Stimulated activated naive CD4-positive, alpha-beta T cell treated with Interleukin-2 at 50 U/mL for 16 hours (primary cell): Measurements from ENCODE around the gene ULK2.
"Not testable (repeated sequence)": the region's sequence is repeated elsewhere in the genome, so short reads cannot be mapped to it uniquely, and the experiment has no call there.

Source experiments
- DNase-seq: peaks from one replicate; lab custom pipeline; 2025; lab: John Stamatoyannopoulos, UW

Gene ULK2

GRCh38 chr17:19867329-19868078 is at the start of gene ULK2:
TSS of gene ULK2 (minus strand) at chr17:19867936. CDS start at chr17:19867417, 519 bp downstream.
- peak; percentile 36 for DNase-seq

DNA sequence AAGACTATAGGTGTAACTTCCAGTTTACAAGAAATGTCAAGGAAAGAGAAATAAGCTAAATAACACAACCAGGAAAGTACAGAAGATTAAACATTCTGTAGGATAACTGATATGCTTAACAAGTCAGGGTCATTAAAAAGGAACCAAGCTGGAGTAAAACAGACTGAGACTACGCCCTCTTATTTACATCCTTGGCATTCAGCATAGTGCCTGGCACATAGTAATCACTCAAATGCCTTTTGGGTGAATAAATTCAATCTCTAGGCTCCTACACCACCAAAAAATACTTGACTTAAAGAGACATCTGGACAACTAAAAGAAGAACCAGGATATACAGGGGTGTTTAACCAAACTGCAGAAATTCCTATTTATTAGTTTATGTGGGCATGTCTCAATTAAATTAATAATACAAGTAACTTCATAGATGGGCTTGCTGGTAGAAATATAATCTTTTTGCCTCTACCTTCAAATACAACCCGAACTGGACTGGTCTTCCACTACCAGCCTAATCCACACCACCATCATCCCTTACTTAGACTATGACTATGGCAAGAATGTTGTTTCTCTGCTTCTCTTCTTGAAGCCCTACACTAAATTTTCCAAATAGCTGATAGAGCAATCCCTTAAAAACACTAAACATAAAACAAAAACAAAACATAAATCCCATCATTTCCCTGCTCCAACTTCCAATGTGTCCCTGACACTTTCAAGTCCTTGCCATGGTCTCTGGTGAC is 47.7 kb upstream of the ULK2 start:
- DNase-seq, result no peak

DNA sequence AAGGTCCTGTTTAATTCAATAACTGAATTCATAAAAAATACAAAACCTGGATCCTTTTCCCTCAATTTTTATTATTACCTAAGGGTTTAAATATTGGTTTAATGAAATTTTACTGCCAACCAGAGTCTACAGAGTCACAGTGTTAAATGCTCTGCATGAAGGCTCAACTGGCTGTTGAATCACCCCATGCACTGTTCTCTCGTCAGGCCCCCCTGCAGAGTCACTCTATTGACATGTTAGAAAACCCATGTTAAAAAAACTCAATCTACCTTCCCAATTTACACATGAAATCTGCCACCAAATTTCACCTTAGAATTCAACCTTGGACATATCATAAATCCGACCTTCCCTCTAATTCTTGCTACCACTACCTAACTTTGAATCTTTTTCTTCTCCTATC is 43.3 kb upstream of the ULK2 start:
- no peak for DNase-seq

DNA sequence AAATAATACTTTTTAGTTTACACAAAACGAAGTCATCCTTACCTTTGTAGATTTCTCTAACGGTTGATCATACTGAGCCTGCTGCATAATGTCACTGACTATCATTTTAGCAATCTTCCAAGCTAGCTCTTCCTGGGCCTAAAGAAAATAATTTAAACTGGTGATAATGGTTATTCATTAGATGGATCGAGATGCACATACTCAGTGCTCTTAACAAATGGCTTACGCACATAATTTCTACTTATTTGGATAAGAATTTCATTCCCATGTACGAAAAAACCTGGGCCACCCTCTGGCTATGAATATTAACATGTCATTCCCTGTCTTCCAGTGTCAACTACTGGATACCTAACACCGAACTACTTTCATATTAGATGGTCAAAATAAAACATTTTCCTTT is 41.4 kb upstream of the ULK2 start:
- DNase-seq, result no peak

- DNase-seq, result no peak
These were observed 37.8 kb upstream of the ULK2 start for GRCh38 chr17:19905502-19905901.

DNA sequence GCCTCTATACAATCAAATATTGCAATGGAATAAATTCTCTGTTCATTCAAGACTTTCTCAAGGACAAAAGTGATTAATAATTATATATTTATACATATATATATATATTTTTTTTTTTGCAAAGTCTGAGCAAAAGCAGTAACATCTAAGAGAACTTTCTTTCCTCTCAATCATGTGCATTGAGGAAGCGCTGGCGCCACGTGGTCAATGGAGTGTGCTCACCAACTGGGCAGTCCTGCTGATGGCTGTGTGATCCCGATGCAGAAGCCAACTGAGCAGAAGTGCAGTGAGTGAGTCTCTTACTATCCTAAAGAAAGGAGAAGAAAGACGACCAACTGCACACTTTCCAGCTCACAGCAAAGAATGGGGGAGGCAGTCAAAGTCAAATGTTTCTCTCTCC is 37.2 kb upstream of the ULK2 start:
- DNase-seq, result no peak

- no peak for DNase-seq
These were observed 36.7 kb upstream of the ULK2 start for GRCh38 chr17:19904412-19904811.

- DNase-seq, result no peak
These were observed 33.1 kb upstream of the ULK2 start for GRCh38 chr17:19900809-19901208.

DNA sequence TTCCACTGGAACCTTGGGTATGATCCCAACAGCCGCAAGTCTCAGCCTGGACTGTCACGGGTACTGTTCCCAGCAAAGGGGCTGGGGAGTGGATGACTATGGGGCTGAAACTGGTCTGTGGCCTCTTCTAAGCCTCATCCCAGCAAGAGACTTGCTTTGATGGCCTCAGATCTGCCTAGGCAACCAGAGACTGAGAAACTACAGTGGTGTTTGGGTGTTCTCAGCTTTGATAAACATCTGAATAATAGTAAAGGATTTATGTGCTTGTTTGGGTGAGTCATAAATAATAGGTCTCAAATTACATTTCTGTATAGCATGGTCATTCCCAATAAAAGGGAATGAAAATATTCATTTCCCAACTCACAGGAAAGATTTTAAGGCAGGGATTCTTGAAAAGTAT is 30.2 kb upstream of the ULK2 start:
- DNase-seq, result no peak

- DNase-seq, result no peak
These were observed 29.5 kb upstream of the ULK2 start for GRCh38 chr17:19897090-19897837.

- no peak for DNase-seq
These were observed 28.9 kb upstream of the ULK2 start for GRCh38 chr17:19896679-19897078.

DNA sequence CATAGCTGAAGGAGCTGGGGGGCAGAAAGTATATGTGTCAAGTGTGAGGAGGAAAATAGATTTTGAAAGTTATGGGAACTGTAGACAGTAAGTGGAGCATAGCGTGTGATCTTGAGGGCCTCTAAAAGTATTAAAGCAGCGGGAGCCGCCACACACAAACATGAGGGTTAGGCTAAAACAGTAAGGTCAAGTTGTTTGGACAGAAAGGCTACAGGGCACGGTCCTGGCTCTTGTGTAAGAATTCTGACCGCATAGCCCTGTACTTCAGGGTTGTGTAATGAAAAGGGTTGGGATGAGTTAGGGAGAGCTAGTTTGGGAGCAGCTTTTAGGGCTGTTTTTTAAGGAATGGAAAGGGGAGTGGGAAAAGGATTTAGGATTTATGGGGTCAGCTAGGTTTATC is 22.8 kb upstream of the ULK2 start:
- DNase-seq, result not testable (repeated sequence)

DNA sequence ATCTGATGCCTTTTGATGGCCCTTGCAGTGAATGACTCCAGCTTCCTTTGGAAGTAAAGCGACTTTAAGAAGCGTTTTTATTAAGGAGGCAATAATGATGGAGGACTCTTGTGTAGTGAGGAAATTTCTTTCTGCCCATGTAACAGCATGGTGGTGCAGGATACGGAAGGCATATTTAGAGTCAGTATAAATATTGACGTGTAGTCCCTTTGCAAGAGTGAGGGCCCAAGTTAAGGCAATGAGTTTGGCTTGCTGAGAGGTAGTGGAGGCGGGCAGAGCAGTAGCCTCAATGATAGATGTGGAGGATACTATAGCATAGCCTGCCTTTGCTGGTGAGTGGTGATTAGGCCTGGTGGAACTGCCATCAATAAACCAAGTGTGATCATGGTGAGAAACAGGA is 22.3 kb upstream of the ULK2 start:
- not testable (repeated sequence) for DNase-seq

GRCh38 chr17:19886116-19886515 is 18.4 kb upstream of the ULK2 start:
- no peak for DNase-seq

DNA sequence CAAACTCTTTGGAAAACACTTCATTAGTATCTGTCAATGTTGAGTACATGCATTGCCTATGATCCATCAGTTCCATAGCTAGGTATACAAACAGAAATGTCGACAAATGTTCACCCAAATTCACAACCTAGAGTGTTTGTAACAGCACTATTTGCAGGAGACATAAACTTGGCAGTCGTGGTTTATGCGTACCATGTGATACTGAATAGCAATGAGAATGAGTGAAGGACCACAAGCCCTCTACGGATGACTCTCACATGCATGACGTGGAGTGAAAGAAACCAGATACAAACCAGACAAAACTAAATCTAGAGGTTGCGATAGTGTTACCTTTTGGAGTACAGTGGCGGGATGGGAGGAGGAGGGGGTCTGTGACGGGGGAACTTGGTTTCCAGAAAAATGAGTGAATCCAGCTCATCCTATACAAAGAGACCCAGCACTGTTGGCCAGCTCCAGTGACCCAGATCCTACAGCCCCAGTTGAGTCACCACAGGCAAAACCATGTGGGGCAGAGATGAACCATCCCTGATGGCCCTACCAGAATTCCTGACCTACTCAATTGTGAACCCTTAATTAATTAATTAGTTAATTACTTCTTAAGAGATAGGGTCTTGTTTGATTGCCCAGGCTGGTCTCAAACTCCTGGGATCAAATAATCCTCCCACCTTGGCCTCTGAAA is 15.9 kb upstream of the ULK2 start:
- DNase-seq, result no peak

GRCh38 chr17:19880393-19880792 is 12.7 kb upstream of the ULK2 start:
- DNase-seq, result no peak

- no peak for DNase-seq
These were observed 9.7 kb upstream of the ULK2 start for GRCh38 chr17:19877364-19877945.

GRCh38 chr17:19876529-19877161 is 8.9 kb upstream of the ULK2 start:
- no peak for DNase-seq

DNA sequence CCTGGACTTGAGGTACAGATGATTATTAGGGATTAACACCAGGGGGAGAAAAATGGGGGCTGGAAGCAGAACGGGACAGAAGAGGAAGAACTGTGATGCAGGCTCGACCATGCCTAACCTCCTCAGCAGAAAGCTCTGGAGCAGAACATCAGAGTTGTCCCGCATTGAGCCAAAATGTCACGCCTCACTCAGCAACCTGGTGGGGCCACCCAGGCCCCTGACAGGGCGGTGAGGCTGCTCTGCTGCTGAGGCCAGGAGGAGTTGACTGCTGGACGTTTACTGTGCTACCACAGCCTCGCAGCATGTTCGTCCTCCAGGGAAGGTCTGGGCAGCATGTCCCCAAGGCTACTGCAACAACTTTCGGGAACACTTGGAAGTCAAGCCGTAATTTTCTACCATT is 6.5 kb upstream of the ULK2 start:
- DNase-seq, result no peak

- no peak for DNase-seq
These were observed 5.6 kb upstream of the ULK2 start for GRCh38 chr17:19873346-19873745.

- DNase-seq, result no peak
These were observed 301 bp upstream of the ULK2 start for GRCh38 chr17:19868079-19868395.

DNA sequence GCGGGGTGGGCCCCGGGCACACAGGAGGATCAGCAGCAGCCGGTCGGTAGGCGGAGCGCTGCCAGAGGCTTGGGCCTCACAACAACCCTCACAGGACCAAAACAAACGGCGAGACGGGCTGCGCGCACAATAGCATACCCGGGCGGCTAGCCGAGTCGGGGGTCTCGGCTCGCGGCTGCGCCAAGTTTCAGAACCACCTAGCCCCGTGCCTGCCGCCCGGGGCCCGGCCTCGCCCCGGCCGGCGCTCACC is 732 bp downstream of the ULK2 start:
- DNase-seq, result peak; percentile 44
